ENCODE measurements around the gene RGS10.

Gene RGS10

DNA sequence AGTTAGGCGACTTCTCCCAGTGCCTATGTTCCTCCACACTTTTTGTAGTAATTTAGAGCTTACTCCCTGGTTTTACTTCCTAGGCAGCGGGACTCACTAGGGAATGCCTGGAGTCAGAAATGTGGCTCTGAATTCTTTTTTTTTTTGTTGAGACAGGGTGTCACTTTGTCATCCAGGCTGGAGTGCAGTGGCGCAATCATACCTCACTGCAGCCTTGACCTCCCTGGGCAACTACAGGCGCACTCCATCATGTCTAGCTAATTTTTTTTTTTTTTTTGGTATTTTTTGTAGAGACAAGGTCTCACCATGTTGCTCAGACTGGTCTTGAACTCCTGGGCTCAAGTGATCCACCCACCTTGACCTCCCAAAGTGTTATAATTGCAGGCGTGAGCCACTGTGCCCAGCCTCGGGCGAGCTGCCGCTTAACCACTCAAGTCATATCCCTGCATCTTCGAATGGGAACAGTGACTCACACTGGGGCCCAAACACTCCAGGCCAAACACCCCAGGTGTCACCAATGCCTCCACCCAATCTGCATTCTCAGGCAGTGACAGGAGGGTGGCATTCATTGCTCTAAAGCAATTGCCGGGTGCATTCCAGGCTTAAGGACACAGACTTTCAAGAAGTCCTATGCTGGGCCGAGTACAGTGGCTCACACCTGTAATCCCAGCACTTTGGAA is 19.6 kb downstream of the RGS10 start:
- Histone ChIP-seq H3K9ac (ENCODE audit: low read depth, low read length) (no peak overlapping the region), H3K4me2 (ENCODE audit: insufficient read depth, low read length) (no peak overlapping the region), H3K4me1 (ENCODE audit: insufficient read depth, low read length) (peaks cover 20% of the 10 kb centered on the region), H3K9me3 (ENCODE audit: insufficient read depth, low read length, severe bottlenecking) (no peaks in the 10 kb centered on the region), H3K27ac (ENCODE audit: low read length) (no peak overlapping the region), H3K4me3 (ENCODE audit: low read depth in 1 of 2, low read length in 2 of 2) (no peak overlapping the region), H3K79me2 (ENCODE audit: insufficient read depth, low read length) (peaks cover 10% of the 10 kb centered on the region; the same call in 1 of the 2 replicates), H4K20me1 (ENCODE audit: insufficient read depth, low read length) (peaks cover 6% of the 10 kb centered on the region; the same call in 1 of the 2 replicates), H3K27me3 (ENCODE audit: insufficient read depth, low read length, poor library complexity) (no peaks in the 10 kb centered on the region), H3K36me3 (ENCODE audit: insufficient read depth, low read length) (peaks cover 43% of the 10 kb centered on the region), H2AFZ (ENCODE audit: low read depth, low read length) (no peak overlapping the region)
- ATAC-seq (ENCODE audit: insufficient read depth, low read depth) = no peak
- DNase-seq = no peak
- TF ChIP-seq, protein P1, sequence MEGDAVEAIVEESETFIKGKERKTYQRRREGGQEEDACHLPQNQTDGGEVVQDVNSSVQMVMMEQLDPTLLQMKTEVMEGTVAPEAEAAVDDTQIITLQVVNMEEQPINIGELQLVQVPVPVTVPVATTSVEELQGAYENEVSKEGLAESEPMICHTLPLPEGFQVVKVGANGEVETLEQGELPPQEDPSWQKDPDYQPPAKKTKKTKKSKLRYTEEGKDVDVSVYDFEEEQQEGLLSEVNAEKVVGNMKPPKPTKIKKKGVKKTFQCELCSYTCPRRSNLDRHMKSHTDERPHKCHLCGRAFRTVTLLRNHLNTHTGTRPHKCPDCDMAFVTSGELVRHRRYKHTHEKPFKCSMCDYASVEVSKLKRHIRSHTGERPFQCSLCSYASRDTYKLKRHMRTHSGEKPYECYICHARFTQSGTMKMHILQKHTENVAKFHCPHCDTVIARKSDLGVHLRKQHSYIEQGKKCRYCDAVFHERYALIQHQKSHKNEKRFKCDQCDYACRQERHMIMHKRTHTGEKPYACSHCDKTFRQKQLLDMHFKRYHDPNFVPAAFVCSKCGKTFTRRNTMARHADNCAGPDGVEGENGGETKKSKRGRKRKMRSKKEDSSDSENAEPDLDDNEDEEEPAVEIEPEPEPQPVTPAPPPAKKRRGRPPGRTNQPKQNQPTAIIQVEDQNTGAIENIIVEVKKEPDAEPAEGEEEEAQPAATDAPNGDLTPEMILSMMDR (IDR thresholded peaks at IDR 0.05; ENCODE audit: borderline replicate concordance, extremely low read depth, low read length, poor library complexity, severe bottlenecking) = no peak
- TF ChIP-seq EZH2 (IDR thresholded peaks at IDR 0.05; ENCODE audit: borderline replicate concordance, low read depth, low read length, severe bottlenecking) = no peak

DNA sequence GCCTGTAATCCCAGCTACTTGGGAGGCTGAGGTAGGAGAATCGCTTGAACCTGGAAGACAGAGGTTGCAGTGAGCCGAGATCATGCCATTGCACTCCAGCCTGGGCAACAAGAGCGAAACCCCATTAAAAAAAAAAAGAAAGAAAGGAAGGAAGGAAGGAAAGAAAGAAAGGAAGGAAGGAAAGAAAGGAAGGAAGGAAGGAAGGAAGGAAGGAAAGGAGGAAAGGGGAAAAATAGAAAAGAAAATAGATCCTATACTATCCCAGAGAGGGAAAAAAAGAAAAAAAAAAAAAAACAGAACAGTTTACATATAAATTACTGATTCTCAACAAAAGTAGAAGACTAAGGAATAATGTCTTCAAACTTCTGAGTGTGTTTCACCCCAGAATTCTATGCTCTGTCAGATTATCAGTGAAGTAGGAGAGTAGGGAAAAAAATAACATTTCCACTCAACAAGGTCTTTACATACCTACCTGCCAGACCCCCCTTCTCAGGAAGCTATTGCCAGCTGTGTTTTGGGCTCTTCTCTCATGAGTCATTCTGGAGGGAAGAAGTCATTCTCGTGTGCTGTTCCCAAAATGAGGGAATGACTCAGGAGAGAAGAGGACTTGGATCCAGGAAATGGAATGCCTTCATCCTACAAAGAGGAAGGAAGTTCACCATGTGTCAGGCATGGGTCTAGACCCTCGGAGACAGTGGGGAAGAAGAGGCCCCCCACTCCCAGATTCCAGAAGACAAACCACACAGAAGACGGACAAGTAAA is 20.9 kb downstream of the RGS10 start:
- Histone ChIP-seq H3K36me3 (ENCODE audit: insufficient read depth, low read length) (peaks cover 48% of the 10 kb centered on the region), H3K79me2 (ENCODE audit: insufficient read depth, low read length) (no peaks in the 10 kb centered on the region), H3K9me3 (ENCODE audit: insufficient read depth, low read length, severe bottlenecking) (no peaks in the 10 kb centered on the region), H4K20me1 (ENCODE audit: insufficient read depth, low read length) (no peaks in the 10 kb centered on the region; the same call in 1 of the 2 replicates), H3K4me3 (ENCODE audit: low read depth in 1 of 2, low read length in 2 of 2) (no peak overlapping the region), H2AFZ (ENCODE audit: low read depth, low read length) (no peak overlapping the region), H3K27ac (ENCODE audit: low read length) (no peak overlapping the region), H3K27me3 (ENCODE audit: insufficient read depth, low read length, poor library complexity) (no peaks in the 10 kb centered on the region), H3K9ac (ENCODE audit: low read depth, low read length) (no peak overlapping the region), H3K4me1 (ENCODE audit: insufficient read depth, low read length) (peaks cover 33% of the 10 kb centered on the region), H3K4me2 (ENCODE audit: insufficient read depth, low read length) (no peak overlapping the region)
- ATAC-seq (ENCODE audit: insufficient read depth, low read depth) = no peak
- TF ChIP-seq, protein P1 (IDR thresholded peaks at IDR 0.05; ENCODE audit: borderline replicate concordance, extremely low read depth, low read length, poor library complexity, severe bottlenecking) = no peak
- TF ChIP-seq EZH2 (IDR thresholded peaks at IDR 0.05; ENCODE audit: borderline replicate concordance, low read depth, low read length, severe bottlenecking) = no peak
- no peak for DNase-seq

DNA sequence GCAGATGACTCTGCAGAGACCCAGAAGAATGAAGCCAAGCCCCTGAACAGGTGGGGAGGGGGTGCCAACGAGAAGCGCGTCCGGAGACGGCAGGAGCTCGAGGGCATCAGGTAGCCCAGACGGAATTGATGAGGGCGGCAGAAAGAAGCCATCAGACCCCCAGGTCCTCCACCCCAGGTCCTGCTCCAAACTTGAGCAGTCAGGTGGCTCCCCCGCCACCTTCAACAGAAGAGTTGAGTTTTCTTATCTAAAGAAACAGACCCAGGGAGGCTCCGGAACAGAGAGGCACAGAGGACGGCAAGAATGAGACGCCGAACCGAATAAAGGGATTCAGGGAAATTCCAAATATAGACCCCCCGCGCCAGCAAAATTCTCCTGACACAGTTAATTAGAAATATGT is 22.2 kb downstream of the RGS10 start:
- Histone ChIP-seq H3K79me2 (ENCODE audit: insufficient read depth, low read length) (no peaks in the 10 kb centered on the region), H3K9ac (ENCODE audit: low read depth, low read length) (no peak overlapping the region), H4K20me1 (ENCODE audit: insufficient read depth, low read length) (no peaks in the 10 kb centered on the region), H3K4me2 (ENCODE audit: insufficient read depth, low read length) (no peak overlapping the region), H3K36me3 (ENCODE audit: insufficient read depth, low read length) (peaks cover 45% of the 10 kb centered on the region), H2AFZ (ENCODE audit: low read depth, low read length) (no peak overlapping the region), H3K4me1 (ENCODE audit: insufficient read depth, low read length) (peaks cover 46% of the 10 kb centered on the region), H3K4me3 (ENCODE audit: low read depth in 1 of 2, low read length in 2 of 2) (no peak overlapping the region), H3K9me3 (ENCODE audit: insufficient read depth, low read length, severe bottlenecking) (no peaks in the 10 kb centered on the region), H3K27me3 (ENCODE audit: insufficient read depth, low read length, poor library complexity) (no peaks in the 10 kb centered on the region), H3K27ac (ENCODE audit: low read length) (no peak overlapping the region; the same call in 1 of the 2 replicates)
- TF ChIP-seq, protein P1 (IDR thresholded peaks at IDR 0.05; ENCODE audit: borderline replicate concordance, extremely low read depth, low read length, poor library complexity, severe bottlenecking) = no peak
- ATAC-seq (ENCODE audit: insufficient read depth, low read depth) (no peak), DNase-seq (no peak)

All from DND-41 (cell line).